Measurements from ENCODE around the gene MLXIP. TPM values are rescaled to one million over a fixed set of nuclear protein-coding genes. Genes with fewer than 3 reads are reported as not detected.

MLXIP gene
- total and polyA plus RNA-seq, 2 donors from 2014 or later: 10.9 to 67.6 TPM

DNA sequence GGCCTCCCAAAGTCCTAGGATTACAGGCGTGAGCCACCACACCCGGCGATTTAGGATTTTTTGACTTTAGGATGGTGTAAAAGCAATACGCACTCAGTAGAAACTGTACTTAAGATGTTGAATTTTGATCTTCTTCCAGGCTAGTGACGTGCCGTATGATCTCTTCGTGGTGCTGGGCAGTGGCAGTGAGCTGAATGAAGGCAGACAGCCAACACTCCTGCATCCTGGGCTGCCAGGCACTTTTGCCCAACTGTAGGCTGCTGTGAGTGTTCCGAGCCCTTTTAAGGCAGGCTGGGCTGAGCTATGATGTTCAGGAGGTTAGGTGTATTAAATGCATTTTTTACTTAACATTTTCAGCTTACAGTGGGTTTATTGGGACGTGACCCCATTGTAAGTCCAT, 74.2 kb downstream of the MLXIP start:
- H3K9ac ChIP-seq (ENCODE audit: low read length in 3 of 3): no peak overlapping the region
- no peaks in the 10 kb centered on the region for H3K9me3 ChIP-seq (ENCODE audit: control insufficient read depth in 2 of 3, insufficient read depth in 1 of 3, low read length in 3 of 3)
- no peaks in the 10 kb centered on the region for H3K36me3 ChIP-seq (ENCODE audit: control insufficient read depth in 2 of 3, insufficient read depth in 3 of 3, low read length in 3 of 3)
- no peak overlapping the region for H3K4me3 ChIP-seq (ENCODE audit: low read length in 3 of 3)
- peaks cover 0 to 6% (median 0%) of the 10 kb centered on the region in 3 donors for H3K4me1 ChIP-seq (ENCODE audit: control insufficient read depth in 2 of 3, insufficient read depth in 2 of 3, low read depth in 1 of 3, low read length in 3 of 3)
- no peaks in the 10 kb centered on the region for H3K27me3 ChIP-seq (ENCODE audit: control insufficient read depth, insufficient read depth, low read length)
- DNase-seq (no peak), FAIRE-seq (no peak)
- TF ChIP-seq, protein P1, sequence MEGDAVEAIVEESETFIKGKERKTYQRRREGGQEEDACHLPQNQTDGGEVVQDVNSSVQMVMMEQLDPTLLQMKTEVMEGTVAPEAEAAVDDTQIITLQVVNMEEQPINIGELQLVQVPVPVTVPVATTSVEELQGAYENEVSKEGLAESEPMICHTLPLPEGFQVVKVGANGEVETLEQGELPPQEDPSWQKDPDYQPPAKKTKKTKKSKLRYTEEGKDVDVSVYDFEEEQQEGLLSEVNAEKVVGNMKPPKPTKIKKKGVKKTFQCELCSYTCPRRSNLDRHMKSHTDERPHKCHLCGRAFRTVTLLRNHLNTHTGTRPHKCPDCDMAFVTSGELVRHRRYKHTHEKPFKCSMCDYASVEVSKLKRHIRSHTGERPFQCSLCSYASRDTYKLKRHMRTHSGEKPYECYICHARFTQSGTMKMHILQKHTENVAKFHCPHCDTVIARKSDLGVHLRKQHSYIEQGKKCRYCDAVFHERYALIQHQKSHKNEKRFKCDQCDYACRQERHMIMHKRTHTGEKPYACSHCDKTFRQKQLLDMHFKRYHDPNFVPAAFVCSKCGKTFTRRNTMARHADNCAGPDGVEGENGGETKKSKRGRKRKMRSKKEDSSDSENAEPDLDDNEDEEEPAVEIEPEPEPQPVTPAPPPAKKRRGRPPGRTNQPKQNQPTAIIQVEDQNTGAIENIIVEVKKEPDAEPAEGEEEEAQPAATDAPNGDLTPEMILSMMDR (IDR thresholded peaks at IDR 0.05; ENCODE audit: borderline replicate concordance, extremely low read depth, insufficient read depth): no peak
- intact Hi-C loops (cut with DNase I): no loop called here
- no peak overlapping the region for H3K27ac ChIP-seq (ENCODE audit: low read depth in 2 of 2, low read length in 2 of 2)

DNA sequence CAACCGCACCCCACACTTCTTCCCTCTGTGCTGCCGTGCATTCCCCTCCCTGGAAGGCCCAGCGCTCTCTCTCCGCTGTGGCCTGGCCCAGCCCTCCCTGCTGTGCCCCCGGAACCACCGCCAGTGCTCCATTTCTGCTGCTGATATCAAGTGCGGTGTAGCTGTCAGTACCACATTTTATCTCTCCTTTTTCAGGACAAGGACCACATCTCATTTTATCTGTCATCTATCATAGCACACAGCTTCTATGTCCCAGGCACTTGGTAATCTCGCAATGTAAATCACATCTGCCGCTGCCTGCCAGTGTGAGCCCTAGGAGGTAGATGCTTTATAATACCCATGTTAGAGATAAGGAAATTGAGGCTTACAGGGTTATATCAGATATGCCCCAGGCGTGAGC, 77.1 kb downstream of the MLXIP start:
- FAIRE-seq: no peak
- H3K9me3 ChIP-seq (ENCODE audit: control insufficient read depth in 2 of 3, insufficient read depth in 1 of 3, low read length in 3 of 3): no peaks in the 10 kb centered on the region
- no peak overlapping the region for H3K9ac ChIP-seq (ENCODE audit: low read length in 3 of 3)
- intact Hi-C loops (cut with DNase I): no loop called here
- H3K36me3 ChIP-seq (ENCODE audit: control insufficient read depth in 2 of 3, insufficient read depth in 3 of 3, low read length in 3 of 3): no peaks in the 10 kb centered on the region
- H3K4me3 ChIP-seq (ENCODE audit: low read length in 3 of 3): no peak overlapping the region
- no peak for DNase-seq
- no peaks in the 10 kb centered on the region for H3K27me3 ChIP-seq (ENCODE audit: control insufficient read depth, insufficient read depth, low read length)
- H3K27ac ChIP-seq (ENCODE audit: low read depth in 2 of 2, low read length in 2 of 2): no peak overlapping the region
- H3K4me1 ChIP-seq (ENCODE audit: control insufficient read depth in 2 of 3, insufficient read depth in 2 of 3, low read depth in 1 of 3, low read length in 3 of 3): no peaks in the 10 kb centered on the region
- TF ChIP-seq, protein P1 (IDR thresholded peaks at IDR 0.05; ENCODE audit: borderline replicate concordance, extremely low read depth, insufficient read depth): no peak

DNA sequence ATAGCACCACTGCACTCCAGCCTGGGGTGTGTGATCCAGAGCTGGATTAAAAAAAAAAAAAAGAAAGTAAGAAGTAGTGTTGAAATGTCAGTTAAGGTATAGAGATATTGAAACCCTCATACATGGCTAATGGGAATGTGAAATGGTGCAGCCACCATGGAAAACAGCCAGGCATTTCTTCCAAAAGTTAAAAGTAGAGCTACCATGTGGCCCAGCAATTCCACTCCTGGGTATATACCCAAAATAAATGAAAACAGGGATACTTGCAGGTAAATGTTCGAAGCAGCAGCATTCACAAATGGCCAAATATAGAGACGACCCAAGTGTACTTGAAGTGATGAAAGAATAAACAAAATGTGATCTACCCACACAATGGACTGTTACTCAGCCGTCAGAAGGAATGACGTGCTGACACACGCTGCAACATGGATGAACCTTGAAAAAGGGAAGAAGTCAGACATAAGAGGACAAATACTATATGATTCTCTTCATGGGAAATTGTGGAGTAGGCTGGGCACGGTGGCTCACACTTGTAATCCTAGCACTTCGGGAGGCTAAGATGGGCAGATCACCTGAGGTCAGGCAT, 80.2 kb downstream of the MLXIP start:
- intact Hi-C loops (cut with DNase I): no loop called here
- Histone ChIP-seq H3K36me3 (ENCODE audit: control insufficient read depth in 2 of 3, insufficient read depth in 3 of 3, low read length in 3 of 3) (no peaks in the 10 kb centered on the region), H3K4me3 (ENCODE audit: low read length in 3 of 3) (no peak overlapping the region), H3K27ac (ENCODE audit: low read depth in 2 of 2, low read length in 2 of 2) (no peak overlapping the region), H3K9me3 (ENCODE audit: control insufficient read depth in 2 of 3, insufficient read depth in 1 of 3, low read length in 3 of 3) (no peaks in the 10 kb centered on the region), H3K27me3 (ENCODE audit: control insufficient read depth, insufficient read depth, low read length) (no peaks in the 10 kb centered on the region), H3K9ac (ENCODE audit: low read length in 3 of 3) (no peak overlapping the region), H3K4me1 (ENCODE audit: control insufficient read depth in 2 of 3, insufficient read depth in 2 of 3, low read depth in 1 of 3, low read length in 3 of 3) (no peaks in the 10 kb centered on the region)
- FAIRE-seq (no peak), DNase-seq (no peak)
- TF ChIP-seq, protein P1 (IDR thresholded peaks at IDR 0.05; ENCODE audit: borderline replicate concordance, extremely low read depth, insufficient read depth): no peak

DNA sequence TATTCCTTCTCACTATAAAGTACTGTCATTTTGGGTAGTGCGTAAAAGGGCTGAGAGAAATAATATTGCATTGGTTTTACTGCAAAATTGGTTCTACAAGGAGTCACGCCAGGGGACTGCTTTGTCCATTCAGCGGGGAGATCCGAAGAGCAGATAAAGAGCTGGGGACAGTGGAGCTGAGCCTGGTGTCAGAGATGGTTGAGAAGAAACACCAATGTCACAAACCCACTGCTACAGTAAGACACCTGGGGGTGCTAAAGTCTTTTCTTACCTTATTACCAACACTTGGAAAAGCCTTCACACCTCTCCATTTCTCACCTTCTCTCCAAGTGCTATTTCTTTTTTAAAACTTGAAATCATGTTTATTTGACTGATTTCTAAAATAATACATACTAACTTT, 81.3 kb downstream of the MLXIP start:
- FAIRE-seq (no peak), DNase-seq (no peak)
- intact Hi-C loops (cut with DNase I): no loop called here
- Histone ChIP-seq H3K4me1 (ENCODE audit: control insufficient read depth in 2 of 3, insufficient read depth in 2 of 3, low read depth in 1 of 3, low read length in 3 of 3) (no peaks in the 10 kb centered on the region), H3K4me3 (ENCODE audit: low read length in 3 of 3) (no peak overlapping the region), H3K9ac (ENCODE audit: low read length in 3 of 3) (no peak overlapping the region), H3K9me3 (ENCODE audit: control insufficient read depth in 2 of 3, insufficient read depth in 1 of 3, low read length in 3 of 3) (no peaks in the 10 kb centered on the region), H3K27ac (ENCODE audit: low read depth in 2 of 2, low read length in 2 of 2) (no peak overlapping the region), H3K27me3 (ENCODE audit: control insufficient read depth, insufficient read depth, low read length) (no peaks in the 10 kb centered on the region), H3K36me3 (ENCODE audit: control insufficient read depth in 2 of 3, insufficient read depth in 3 of 3, low read length in 3 of 3) (no peaks in the 10 kb centered on the region)
- TF ChIP-seq, protein P1 (IDR thresholded peaks at IDR 0.05; ENCODE audit: borderline replicate concordance, extremely low read depth, insufficient read depth): no peak
